T-helper 17 cell (primary cell): ENCODE results near the gene ZNF592. TPM values are rescaled to one million over a fixed set of nuclear protein-coding genes. Genes with fewer than 3 reads are reported as not detected.
"Not testable (repeated sequence)": the region's sequence is repeated elsewhere in the genome, so short reads cannot be mapped to it uniquely, and the experiment has no call there.

Experiments
- ATAC-seq: fragments of 150-1000 bp; cut with Tn5 transposase; 2 replicates; pipeline ENCODE4 v1.10.0; 2021; ENCODE audit warnings: mild to moderate bottlenecking, moderate library complexity
- DNase-seq, 3 donors: peaks; one replicate each; pipeline versions ENCODE4 v3.0.0 to v3.0.0-alpha.2; 2020 to 2021
- H3K9me3 ChIP-seq: one replicate; pipeline ENCODE4 v1.7.0; 2013; ENCODE audit warnings: low read length, mild to moderate bottlenecking; ENCODE audit not compliant: control insufficient read depth, poor library complexity, severe bottlenecking
- H3K27ac Mint-ChIP-seq: one replicate; pipeline ENCODE4 v1.8.0; 2022; ENCODE audit warnings: mild to moderate bottlenecking, moderate library complexity, mixed read lengths
- H3K27me3 Mint-ChIP-seq: one replicate; pipeline ENCODE4 v1.8.0; 2022; ENCODE audit warnings: mixed read lengths
- H3K36me3 Mint-ChIP-seq: one replicate; pipeline ENCODE4 v1.8.0; 2022; ENCODE audit warnings: low read depth, mixed read lengths
- H3K4me1 Mint-ChIP-seq: one replicate; pipeline ENCODE4 v1.8.0; 2022; ENCODE audit warnings: mild to moderate bottlenecking, mixed read lengths
- H3K4me3 Mint-ChIP-seq: one replicate; pipeline ENCODE4 v1.8.0; 2022; ENCODE audit warnings: mild to moderate bottlenecking, moderate library complexity, mixed read lengths
- total RNA-seq, 4 donors: library from RNA in 2 of 4; stranded (reverse) in 2 of 4; gene quantifications; one replicate each; pipeline ENCODE4 v1.2.3 and lab custom pipeline; 2022 to 2026

ZNF592 gene
- total RNA-seq, 2 donors from 2014 or later: 33.8 to 36.5 TPM

DNA sequence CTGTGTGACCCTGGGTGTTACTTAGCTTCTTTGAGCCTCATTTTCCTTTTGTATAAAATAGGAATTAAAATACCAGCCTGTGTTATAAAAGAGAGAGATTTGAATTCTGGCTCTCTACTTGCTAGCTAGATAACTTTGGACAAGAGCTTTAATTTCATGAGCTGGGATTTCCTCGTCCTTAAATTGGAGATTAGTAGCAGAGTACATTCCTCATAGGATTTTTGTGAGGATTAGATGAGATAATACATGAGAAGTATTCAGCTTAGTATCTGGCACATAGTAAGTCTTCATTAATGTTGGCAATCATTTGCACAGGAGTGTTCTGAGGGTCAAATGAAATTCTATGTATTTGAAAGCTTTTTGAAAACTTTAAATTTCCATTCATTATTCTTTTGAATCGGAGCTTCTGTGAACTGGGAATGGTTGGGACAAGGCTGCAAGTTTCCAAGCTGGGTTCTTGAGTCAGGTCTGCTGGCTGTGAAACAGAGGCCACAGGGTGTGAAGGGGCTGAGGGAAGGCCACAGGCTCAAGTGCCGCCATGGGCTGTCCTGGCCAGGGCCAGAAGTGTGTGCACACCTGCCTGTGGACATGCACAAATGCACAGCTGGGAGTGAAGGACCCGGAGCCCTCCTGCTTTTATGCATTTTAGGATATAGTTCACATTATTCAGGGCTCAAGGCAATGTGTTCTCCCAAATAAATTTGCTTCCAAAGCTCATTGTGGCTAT, 86.0 kb downstream of the ZNF592 start:
- peaks cover 10% of the 10 kb centered on the region for H3K36me3 Mint-ChIP-seq
- H3K4me1 Mint-ChIP-seq: peaks cover 4% of the 10 kb centered on the region
- ATAC-seq: no peak
- H3K27ac Mint-ChIP-seq: no peak overlapping the region
- peaks cover 64% of the 10 kb centered on the region for H3K27me3 Mint-ChIP-seq
- H3K4me3 Mint-ChIP-seq: no peak overlapping the region
- DNase-seq: no peak
- H3K9me3 ChIP-seq: no peaks in the 10 kb centered on the region

- no peaks in the 10 kb centered on the region for H3K9me3 ChIP-seq
- Mint-ChIP-seq H3K4me1 (peaks cover 4% of the 10 kb centered on the region), H3K36me3 (peaks cover 10% of the 10 kb centered on the region), H3K4me3 (no peak overlapping the region), H3K27me3 (peaks cover 69% of the 10 kb centered on the region), H3K27ac (no peak overlapping the region)
- ATAC-seq (no peak), DNase-seq (no peak)
Observed at GRCh38 chr15:84834969-84835368, 86.6 kb downstream of the ZNF592 start.

GRCh38 chr15:84835661-84836337, 87.4 kb downstream of the ZNF592 start:
- H3K27ac Mint-ChIP-seq: no peak overlapping the region

GRCh38 chr15:84836844-84837243, 88.5 kb downstream of the ZNF592 start:
- no peak overlapping the region for H3K27ac Mint-ChIP-seq
- no peaks in the 10 kb centered on the region for H3K9me3 ChIP-seq
- peaks cover 69% of the 10 kb centered on the region for H3K27me3 Mint-ChIP-seq
- H3K4me1 Mint-ChIP-seq: peaks cover 11% of the 10 kb centered on the region
- no peak for DNase-seq
- H3K4me3 Mint-ChIP-seq: no peak overlapping the region
- H3K36me3 Mint-ChIP-seq: peaks cover 14% of the 10 kb centered on the region
- no peak for ATAC-seq

More at GRCh38 chr15:84835661-84836337, 87.4 kb downstream of the ZNF592 start:
- no peaks in the 10 kb centered on the region for H3K9me3 ChIP-seq
- Mint-ChIP-seq H3K27me3 (peaks cover 64% of the 10 kb centered on the region), H3K4me1 (peaks cover 4% of the 10 kb centered on the region), H3K4me3 (no peak overlapping the region), H3K36me3 (peaks cover 10% of the 10 kb centered on the region)
- DNase-seq (no peak), ATAC-seq (no peak)

GRCh38 chr15:84839714-84840113, 91.3 kb downstream of the ZNF592 start:
- peaks cover 58% of the 10 kb centered on the region for H3K27me3 Mint-ChIP-seq
- H3K4me3 Mint-ChIP-seq: no peak overlapping the region
- H3K27ac Mint-ChIP-seq: no peak overlapping the region
- H3K4me1 Mint-ChIP-seq: peaks cover 13% of the 10 kb centered on the region
- peaks cover 9% of the 10 kb centered on the region for H3K36me3 Mint-ChIP-seq
- DNase-seq (no peak), ATAC-seq (no peak)
- H3K9me3 ChIP-seq: no peaks in the 10 kb centered on the region

DNA sequence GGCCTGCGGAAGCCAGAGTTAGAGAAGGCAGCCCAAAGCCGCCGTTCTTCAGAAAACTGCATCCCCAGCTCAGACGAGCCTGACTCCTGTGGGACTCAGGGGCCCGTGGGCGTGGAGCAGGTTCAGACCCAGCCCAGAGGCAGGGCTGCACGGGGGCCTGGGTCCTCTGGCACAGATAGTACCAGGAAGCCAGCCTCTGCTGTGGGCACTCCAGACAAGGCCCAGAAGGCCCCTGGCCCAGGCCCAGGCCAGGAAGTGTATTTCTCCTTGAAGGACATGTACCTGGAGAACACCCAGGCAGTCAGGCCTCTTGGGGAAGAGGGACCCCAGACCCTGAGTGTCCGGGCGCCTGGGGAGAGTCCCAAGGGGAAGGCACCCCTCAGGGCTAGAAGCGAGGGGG, 91.9 kb downstream of the ZNF592 start:
- Mint-ChIP-seq H3K27me3 (peaks cover 55% of the 10 kb centered on the region), H3K27ac (no peak overlapping the region), H3K36me3 (peaks cover 8% of the 10 kb centered on the region), H3K4me1 (peaks cover 13% of the 10 kb centered on the region), H3K4me3 (no peak overlapping the region)
- H3K9me3 ChIP-seq: no peaks in the 10 kb centered on the region
- no peak for ATAC-seq
- no peak for DNase-seq

- ATAC-seq: no peak
- H3K27ac Mint-ChIP-seq: peak overlapping the region; percentile 60
- DNase-seq: no peak
Observed at GRCh38 chr15:84840741-84841429, 92.5 kb downstream of the ZNF592 start.

DNA sequence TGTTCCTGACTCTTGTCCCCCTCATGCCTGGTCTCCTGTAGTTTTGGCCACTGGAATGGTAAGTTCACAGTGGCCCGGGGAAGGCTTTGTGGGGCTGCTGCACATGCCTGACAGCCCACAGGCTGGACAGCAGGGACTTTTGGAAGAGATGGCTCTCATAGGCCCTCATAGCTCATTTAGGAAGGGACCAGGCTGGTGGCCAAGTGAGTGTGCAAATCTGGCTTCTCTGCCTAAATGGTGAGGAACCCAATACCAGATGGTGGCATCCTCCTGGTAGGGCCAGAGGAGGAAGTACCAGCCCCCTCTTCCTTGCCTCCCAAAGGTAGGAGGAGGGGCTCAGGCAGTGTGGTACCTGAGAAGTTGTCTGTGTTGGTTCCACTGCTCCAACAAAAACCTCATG, 94.4 kb downstream of the ZNF592 start:
- ATAC-seq (no peak), DNase-seq (no peak)
- Mint-ChIP-seq H3K4me3 (no peak overlapping the region), H3K27ac (no peak overlapping the region), H3K4me1 (peaks cover 9% of the 10 kb centered on the region), H3K27me3 (peaks cover 31% of the 10 kb centered on the region), H3K36me3 (peaks cover 6% of the 10 kb centered on the region)
- H3K9me3 ChIP-seq: no peaks in the 10 kb centered on the region

More at GRCh38 chr15:84840741-84841429, 92.5 kb downstream of the ZNF592 start:
- peaks cover 13% of the 10 kb centered on the region for H3K4me1 Mint-ChIP-seq
- H3K36me3 Mint-ChIP-seq: peaks cover 6% of the 10 kb centered on the region
- peaks cover 49% of the 10 kb centered on the region for H3K27me3 Mint-ChIP-seq
- H3K4me3 Mint-ChIP-seq: no peak overlapping the region
- no peaks in the 10 kb centered on the region for H3K9me3 ChIP-seq

DNA sequence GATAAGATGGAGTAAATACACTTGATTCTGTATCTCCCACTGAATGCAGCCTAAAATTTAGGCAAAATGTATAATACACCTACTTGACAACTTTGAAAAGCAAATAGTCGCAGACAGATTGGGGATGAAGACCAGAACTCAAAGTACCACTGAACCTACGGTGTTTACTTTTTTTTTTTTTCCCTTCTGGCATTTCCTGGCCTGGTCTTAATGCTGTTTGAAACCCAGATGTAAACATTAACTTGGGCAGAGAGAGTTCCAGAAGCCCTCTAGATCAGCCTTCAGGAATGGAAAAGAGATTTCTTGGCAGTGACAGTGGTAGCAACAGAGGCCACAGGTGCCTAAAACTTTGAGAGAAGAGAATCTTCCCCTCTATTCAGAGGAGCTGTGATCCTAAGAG, 96.6 kb downstream of the ZNF592 start:
- Mint-ChIP-seq H3K36me3 (peaks cover 6% of the 10 kb centered on the region), H3K4me1 (peaks cover 9% of the 10 kb centered on the region), H3K4me3 (no peak overlapping the region), H3K27ac (no peak overlapping the region), H3K27me3 (peaks cover 21% of the 10 kb centered on the region)
- no peak for DNase-seq
- no peak for ATAC-seq
- H3K9me3 ChIP-seq: no peaks in the 10 kb centered on the region

- peak in 1 of 3 donors; percentile 14 for DNase-seq
- not testable (repeated sequence) for H3K27ac Mint-ChIP-seq, H3K4me3 Mint-ChIP-seq, H3K36me3 Mint-ChIP-seq, H3K9me3 ChIP-seq, H3K4me1 Mint-ChIP-seq
- peaks cover 21% of the 10 kb centered on the region for H3K27me3 Mint-ChIP-seq
- peak; percentile 37 for ATAC-seq
Observed at GRCh38 chr15:84845631-84846030, 97.2 kb downstream of the ZNF592 start.

GRCh38 chr15:84846269-84846668, 97.9 kb downstream of the ZNF592 start:
- no peak overlapping the region for H3K4me3 Mint-ChIP-seq
- H3K27ac Mint-ChIP-seq: no peak overlapping the region
- no peak for ATAC-seq
- H3K36me3 Mint-ChIP-seq: peaks cover 6% of the 10 kb centered on the region
- peaks cover 7% of the 10 kb centered on the region for H3K4me1 Mint-ChIP-seq
- peaks cover 14% of the 10 kb centered on the region for H3K27me3 Mint-ChIP-seq
- DNase-seq: no peak
- H3K9me3 ChIP-seq: no peaks in the 10 kb centered on the region

DNA sequence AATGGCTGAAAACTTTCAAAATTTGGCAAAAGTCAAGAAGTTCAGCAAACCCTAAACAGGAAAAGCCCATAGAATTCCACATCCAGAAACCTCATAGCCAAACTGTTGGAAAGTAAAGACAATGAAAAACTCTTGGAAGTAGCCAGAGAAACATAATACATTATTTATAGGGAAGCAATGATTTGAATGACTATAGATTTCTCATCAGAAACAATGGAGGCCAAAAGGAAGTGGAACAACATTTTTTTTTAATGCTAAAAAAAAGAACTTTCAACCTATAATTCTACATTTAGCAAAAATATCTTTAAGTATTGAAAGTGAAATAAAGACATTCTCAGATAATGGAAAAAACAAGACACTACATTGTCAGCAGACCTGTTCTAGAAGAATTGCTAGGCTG, 99.0 kb downstream of the ZNF592 start:
- Mint-ChIP-seq H3K36me3 (peaks cover under 1% of the 10 kb centered on the region), H3K27me3 (peaks cover 3% of the 10 kb centered on the region), H3K27ac (no peak overlapping the region), H3K4me1 (peaks cover under 1% of the 10 kb centered on the region), H3K4me3 (no peak overlapping the region)
- H3K9me3 ChIP-seq: no peaks in the 10 kb centered on the region
- ATAC-seq: no peak
- no peak for DNase-seq

DNA sequence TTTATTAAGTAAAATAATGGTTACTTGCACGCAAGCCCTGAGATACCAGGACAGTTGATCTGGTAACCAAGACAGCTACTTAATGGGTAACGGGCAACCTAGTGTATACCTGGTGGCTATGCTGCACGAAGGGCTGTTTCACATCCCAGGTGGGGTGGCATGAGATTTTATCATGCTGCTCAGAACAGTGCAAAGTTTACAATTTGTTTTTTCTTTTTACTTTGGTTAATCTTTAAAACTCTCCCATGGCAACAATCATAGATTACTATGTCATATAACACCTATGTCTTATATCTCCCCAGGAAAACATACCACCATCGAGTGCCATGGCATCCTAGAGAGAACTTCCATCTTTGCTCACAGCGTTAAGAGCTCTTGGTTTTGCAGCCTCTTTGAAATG, 103.8 kb downstream of the ZNF592 start:
- H3K4me3 Mint-ChIP-seq: no peak overlapping the region
- H3K4me1 Mint-ChIP-seq: peaks cover 6% of the 10 kb centered on the region
- no peak overlapping the region for H3K27ac Mint-ChIP-seq
- H3K36me3 Mint-ChIP-seq: peaks cover 4% of the 10 kb centered on the region
- H3K9me3 ChIP-seq: no peaks in the 10 kb centered on the region
- no peaks in the 10 kb centered on the region for H3K27me3 Mint-ChIP-seq
- DNase-seq (no peak), ATAC-seq (no peak)
